Lower leg skin (tissue), 3 donors: ENCODE results near the gene ZCCHC2.

Source experiments
- CTCF ChIP-seq, 3 donors: fragments of 450-650 bp; IDR thresholded peaks; one replicate each; pipeline ENCODE4 v1.5.1; 2016; ENCODE audit warnings: antibody characterized with exemption in 3 of 3, mild to moderate bottlenecking in 3 of 3, moderate library complexity in 2 of 3
- POLR2A ChIP-seq, 2 donors: fragments of 450-650 bp; IDR thresholded peaks; one replicate each; pipeline ENCODE4 v1.6.1; 2016 to 2017; ENCODE audit warnings: antibody characterized with exemption in 2 of 2, mild to moderate bottlenecking in 1 of 2, moderate library complexity in 1 of 2

- TF ChIP-seq POLR2A (IDR thresholded peaks at IDR 0.05) (no peak), CTCF (IDR thresholded peaks at IDR 0.05) (no peak)
Observed at GRCh38 chr18:62487161-62487560, 35.7 kb upstream of the ZCCHC2 start.
